H1 (cell line): ENCODE measurements around the gene FAM161A.

Experiments used
- ATF2 ChIP-seq: IDR thresholded peaks from 2 replicates; pipeline ENCODE4 v1.6.1; 2012; ENCODE audit warnings: low read length, inconsistent platforms
- CTCF ChIP-seq, 3 experiments: IDR thresholded peaks; 1 replicate in 2 of 3; 2 replicates in 1 of 3; pipeline versions ENCODE4 v1.5.1 to v1.6.1; 2011; ENCODE audit warnings: low read length in 3 of 3, mild to moderate bottlenecking in 3 of 3, inconsistent platforms in 2 of 3, low read depth in 1 of 3, moderate library complexity in 1 of 3; ENCODE audit not compliant: insufficient read depth in 1 of 3; ENCODE audit errors: control extremely low read depth in 1 of 3
- EP300 ChIP-seq, 2 experiments: IDR thresholded peaks; 1 replicate in 1 of 2; 2 replicates in 1 of 2; pipeline ENCODE4 v1.6.1; 2011 to 2012; ENCODE audit warnings: low read depth in 2 of 2, low read length in 2 of 2, mild to moderate bottlenecking in 2 of 2, borderline replicate concordance in 1 of 2, inconsistent platforms in 1 of 2, moderate library complexity in 1 of 2
- POLR2A ChIP-seq, 2 experiments: IDR thresholded peaks; 1 replicate in 1 of 2; 2 replicates in 1 of 2; pipeline ENCODE4 v1.6.1; 2011; ENCODE audit warnings: low read depth in 2 of 2, low read length in 2 of 2, mild to moderate bottlenecking in 2 of 2; ENCODE audit errors: control extremely low read depth in 1 of 2
- SRF ChIP-seq: IDR thresholded peaks from 2 replicates; pipeline ENCODE4 v1.6.1; 2011; ENCODE audit warnings: mild to moderate bottlenecking, low read depth, low read length, moderate library complexity
- YY1 ChIP-seq: IDR thresholded peaks from 2 replicates; pipeline ENCODE4 v1.6.1; 2011; ENCODE audit warnings: low read depth, mild to moderate bottlenecking, low read length

DNA sequence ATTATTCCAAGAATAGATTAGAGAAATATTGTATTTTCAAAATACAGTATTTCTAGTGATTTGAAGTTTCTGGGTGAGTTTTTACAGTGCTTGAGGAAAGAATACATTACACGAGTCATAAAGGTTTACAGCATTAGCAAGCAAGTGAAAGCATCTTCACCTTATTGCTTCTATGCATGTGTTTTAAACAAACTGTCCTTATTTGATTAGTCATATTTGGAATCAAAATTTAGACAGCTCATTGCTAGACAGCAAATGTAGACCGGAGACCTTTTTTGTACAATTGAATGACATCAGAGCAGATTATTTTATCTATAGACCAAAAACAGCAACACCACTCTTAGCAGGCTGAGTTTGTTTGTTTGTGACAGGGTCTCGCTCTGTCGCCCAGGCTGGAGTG, 69.2 kb downstream of the FAM161A start:
- TF ChIP-seq ATF2 (no peak), YY1 (no peak), SRF (no peak), EP300 (IDR thresholded peaks at IDR 0.05; ENCODE audit: borderline replicate concordance in 1 of 2, low read depth in 2 of 2, low read length in 2 of 2) (no peak), POLR2A (IDR thresholded peaks at IDR 0.05; ENCODE audit: control extremely low read depth in 1 of 2, low read depth in 2 of 2, low read length in 2 of 2) (no peak), CTCF (IDR thresholded peaks at IDR 0.05; ENCODE audit: control extremely low read depth in 1 of 3, insufficient read depth in 1 of 3, low read depth in 1 of 3, low read length in 3 of 3) (no peak)
